ENCODE measurements around the gene CRYBG3.

DNA sequence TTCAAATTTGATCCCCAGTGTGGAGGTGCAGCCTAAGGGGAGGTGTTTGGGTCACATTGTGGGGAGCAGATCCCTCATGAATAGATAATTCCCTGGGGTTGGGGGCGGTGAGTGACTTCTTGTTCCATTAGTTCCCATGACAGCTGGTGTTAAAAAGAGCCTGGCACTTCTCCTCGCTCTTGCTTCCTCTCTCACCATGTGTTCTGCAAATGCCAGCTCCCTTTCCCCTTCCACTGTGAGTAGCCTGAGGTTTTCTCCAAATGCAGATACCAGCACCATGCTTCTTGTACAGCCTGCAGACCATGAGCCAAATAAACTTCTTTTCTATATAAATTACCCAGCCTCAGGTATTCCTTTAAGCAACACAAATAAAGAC lies 127.3 kb downstream of the CRYBG3 start:
- TF ChIP-seq CTCF (IDR thresholded peaks at IDR 0.05; ENCODE audit: low read depth, low read length), result no peak
- TF ChIP-seq MYC (IDR thresholded peaks at IDR 0.05; ENCODE audit: low read depth, low read length), result no peak
- no peak for TF ChIP-seq POLR2A (IDR thresholded peaks at IDR 0.05; ENCODE audit: extremely low read depth, insufficient read length)
